NCI-H128 (cell line): ENCODE data around the gene MAPK10.
"Not testable (repeated sequence)": the region's sequence is repeated elsewhere in the genome, so short reads cannot be mapped to it uniquely, and the experiment has no call there.

Source experiments
- DNase-seq: peaks from one replicate; lab custom pipeline; 2025; ENCODE audit not compliant: unreplicated experiment; lab: John Stamatoyannopoulos, UW

Gene MAPK10

GRCh38 chr4:86048426-86048825, 311.4 kb downstream of the MAPK10 start:
- DNase-seq = no peak

DNA sequence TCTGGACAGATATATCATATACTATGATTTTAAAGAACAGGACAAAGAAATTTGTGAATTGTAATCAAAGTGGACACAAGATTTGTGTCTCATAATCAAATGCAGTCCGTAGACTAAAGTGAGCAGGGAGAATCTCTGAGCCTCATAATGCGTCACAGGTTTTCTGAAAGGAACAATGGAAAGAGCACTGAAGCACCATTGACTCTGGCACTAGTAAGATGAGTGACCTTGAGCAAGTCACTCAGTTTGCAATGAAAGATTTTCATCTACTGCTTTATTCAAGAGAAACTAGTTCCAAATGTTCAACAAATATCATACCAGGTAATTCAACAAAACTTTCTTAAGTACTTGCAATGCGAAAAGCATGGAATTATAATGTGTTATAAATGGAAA, 315.3 kb downstream of the MAPK10 start:
- no peak for DNase-seq

DNA sequence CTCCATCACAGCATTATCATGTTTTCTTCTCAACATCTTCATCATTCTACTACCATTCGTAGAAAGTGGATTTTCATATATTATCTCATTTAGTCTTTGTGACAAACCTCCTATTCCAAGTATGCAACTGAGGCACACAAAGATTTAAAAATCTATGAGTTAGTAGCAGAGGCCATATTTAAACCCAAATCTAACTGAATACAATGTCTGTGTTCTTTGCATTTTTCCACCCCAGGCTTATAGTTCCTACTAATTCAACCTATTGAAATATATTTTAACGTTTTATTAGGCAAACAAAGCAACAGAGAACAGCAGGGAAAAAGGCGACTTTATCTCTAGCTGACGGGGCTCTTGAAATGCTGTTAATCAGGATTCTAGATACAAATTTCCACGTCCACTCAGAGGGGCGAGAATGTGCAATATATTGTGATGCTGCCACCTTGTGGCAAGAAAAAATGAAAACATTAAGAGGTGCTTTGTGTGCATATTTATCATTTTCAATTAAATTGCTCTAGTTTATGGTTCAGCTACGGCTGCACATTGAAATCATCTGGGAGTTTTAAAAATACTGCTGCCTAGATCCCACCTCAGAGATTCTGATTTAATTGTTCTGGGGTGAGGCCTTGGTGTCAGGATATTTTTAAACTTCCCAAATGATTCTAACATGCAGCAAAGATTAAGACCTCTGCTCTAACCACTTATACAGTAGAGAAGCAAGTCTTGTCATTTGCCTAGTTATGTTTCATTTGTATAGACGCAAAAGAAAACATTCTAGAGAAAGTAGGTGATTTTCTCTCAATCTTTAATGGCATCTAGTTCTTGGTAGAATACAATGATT, 315.9 kb downstream of the MAPK10 start:
- peak; percentile 17 for DNase-seq

- no peak for DNase-seq
Observed at GRCh38 chr4:86038037-86038436, 321.8 kb downstream of the MAPK10 start.

DNA sequence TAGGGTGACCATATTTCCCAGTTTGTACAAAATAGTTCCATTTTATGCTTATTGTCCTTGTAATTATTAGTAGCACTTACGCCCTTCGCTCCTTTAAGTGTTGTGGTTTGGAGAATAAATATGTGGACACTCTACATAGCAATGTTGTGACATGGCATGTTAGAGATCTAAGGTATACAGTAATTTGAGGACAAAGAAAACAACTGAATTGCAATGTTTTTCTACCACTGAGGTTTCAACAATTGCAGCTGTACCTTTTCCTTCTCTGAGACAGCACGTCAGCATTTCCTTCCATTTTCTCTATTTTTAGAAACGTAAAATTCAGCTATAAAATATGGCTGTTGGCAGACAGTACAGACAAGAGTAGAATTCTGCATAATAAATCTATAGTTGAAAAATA, 323.1 kb downstream of the MAPK10 start:
- no peak for DNase-seq

DNA sequence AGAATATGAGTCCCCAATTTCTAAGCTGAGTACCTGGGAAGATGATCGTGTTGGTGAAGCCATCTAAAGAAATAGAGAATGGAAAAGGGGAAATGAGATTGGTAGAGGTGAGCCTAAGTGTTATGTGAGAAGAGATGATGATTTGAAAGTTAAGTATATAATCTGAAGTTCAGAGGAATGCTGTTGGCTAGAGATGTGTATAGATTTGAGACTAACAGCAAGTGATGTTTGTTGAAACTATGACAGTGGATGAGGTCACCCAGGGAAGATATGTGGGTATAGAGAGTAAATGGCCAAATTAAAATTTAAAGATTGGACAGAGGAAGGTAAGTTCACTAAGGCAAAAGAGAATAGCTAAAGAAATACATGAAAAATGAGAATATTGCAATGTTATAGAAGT, 324.2 kb downstream of the MAPK10 start:
- DNase-seq = no peak

DNA sequence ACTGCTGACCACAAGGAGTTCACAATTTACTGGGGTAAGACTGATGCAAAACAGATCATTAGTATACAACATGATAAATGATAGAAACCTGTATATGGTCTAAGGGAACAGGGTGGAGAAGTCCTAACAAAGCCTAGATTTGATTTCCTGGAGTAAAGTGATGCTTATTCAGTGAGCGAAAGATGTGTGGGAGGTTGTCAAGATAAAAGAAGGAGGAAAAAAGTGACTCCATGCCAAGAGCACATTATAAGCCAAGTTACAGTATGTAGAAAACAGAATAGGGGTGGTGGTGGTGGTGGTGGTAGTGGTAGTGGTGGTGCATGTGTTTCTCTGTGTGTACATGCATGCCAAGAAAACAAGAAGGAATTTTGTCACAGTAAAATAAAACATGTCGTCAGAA, 325.2 kb downstream of the MAPK10 start:
- DNase-seq = no peak

- no peak for DNase-seq
Observed at GRCh38 chr4:86033171-86033570, 326.7 kb downstream of the MAPK10 start.

DNA sequence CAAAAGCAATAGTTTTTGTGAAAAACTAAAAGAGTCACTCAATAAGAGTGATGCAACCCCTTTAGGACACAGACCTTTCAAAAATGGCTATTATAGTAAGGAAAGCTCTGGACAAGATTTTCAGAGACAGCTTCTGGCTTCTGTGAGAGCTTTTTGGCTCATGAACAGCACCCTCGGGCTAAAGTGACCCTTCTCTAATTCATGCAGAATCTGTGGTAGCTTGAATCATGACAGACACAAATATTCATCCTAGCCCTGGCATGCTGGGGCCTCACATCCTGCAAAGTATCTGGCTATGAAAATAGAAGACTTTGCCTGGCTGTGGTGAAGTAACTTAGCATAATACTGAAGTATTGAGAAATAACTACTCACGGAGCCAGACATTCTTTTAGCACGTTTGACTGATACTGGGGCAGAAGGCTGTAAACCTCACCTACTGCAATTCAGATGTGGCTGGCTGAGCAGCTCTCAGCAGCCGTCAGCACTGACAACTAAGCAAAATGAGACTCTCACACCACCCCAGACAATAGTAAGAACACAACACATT, 327.3 kb downstream of the MAPK10 start:
- no peak for DNase-seq

- DNase-seq = no peak
Observed at GRCh38 chr4:86031927-86032326, 327.9 kb downstream of the MAPK10 start.

GRCh38 chr4:86026720-86027119, 333.1 kb downstream of the MAPK10 start:
- no peak for DNase-seq

GRCh38 chr4:86021671-86022070, 338.2 kb downstream of the MAPK10 start:
- DNase-seq = not testable (repeated sequence)

- no peak for DNase-seq
Observed at GRCh38 chr4:86019906-86020305, 339.9 kb downstream of the MAPK10 start.

- DNase-seq = no peak
Observed at GRCh38 chr4:86019362-86019761, 340.5 kb downstream of the MAPK10 start.

- no peak for DNase-seq
Observed at GRCh38 chr4:86015412-86016350, 344.2 kb downstream of the MAPK10 start.

DNA sequence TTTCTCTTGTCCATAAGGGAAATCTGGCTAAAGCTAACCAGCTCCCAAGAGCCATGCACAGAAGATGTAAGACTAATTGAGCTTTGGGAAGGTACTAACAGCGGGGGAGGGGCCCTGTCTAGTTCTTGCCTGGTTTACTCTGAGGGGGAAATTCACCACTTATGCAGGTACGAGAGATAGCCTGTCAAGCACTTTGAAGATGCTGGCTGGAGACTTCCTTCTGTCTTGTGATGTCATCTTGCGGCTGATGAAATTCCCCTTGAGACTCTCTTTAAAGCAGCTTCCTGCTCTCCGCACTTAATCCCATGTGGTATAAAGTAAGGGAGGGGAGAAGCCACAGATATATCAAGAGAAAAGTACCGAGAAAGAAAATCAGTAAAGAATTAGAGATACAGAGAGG, 345.3 kb downstream of the MAPK10 start:
- no peak for DNase-seq

GRCh38 chr4:86013621-86014020, 346.2 kb downstream of the MAPK10 start:
- no peak for DNase-seq

DNA sequence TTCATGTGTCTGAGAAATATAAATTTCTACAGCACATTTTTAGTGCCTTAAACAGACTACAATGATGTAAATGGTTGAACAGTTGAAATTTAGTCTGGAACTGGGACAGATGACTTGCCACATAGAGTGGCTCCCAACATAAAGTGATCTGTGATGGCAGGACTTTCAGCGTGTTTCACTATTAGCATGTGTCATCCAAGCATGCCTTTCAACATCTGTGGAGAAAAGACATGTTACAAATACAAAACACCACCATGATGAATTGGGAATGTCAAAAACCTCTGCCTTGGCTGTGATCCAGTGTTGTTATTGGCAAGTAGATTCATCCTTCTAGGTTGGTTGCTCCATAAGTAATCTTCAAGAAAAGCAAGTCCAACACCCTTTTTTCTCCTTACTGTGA, 348.7 kb downstream of the MAPK10 start:
- no peak for DNase-seq

DNA sequence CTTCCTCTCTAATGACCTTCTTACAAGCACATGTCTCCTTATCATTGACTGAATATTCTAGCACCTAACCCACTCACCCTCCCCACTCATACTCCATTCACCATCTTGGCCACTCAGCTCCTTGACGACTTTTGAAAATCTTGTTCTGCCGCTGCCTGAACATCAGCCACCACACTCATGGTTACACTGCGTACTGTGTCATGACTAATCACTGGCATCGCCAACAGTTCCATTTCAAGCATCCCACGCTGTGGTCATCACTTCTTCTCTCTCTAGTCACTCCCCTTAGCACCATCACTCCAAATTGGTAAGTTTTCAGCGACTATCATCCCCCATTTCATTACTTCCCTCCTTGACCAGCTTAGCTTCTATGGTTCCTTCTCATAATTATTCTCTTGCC, 352.8 kb downstream of the MAPK10 start:
- no peak for DNase-seq

GRCh38 chr4:86006057-86006456, 353.8 kb downstream of the MAPK10 start:
- no peak for DNase-seq

DNA sequence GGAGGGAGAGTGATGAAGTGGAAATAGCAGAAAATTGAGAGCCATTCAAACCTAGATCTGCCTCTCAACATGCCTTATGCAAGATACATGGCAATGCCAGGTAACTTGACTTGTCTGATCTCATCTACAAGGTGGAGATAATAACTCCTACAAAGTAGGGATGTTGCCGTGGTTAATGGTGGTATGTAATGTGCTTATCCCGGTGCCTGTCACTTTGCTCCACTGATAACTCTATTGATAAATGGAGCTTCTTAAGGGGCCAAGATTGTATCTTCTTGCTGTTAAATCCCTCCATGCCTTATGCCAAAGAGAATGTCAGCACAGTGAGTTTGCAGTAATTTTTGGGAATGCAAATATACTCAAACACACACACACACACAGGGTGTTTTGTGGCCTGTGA, 355.8 kb downstream of the MAPK10 start:
- no peak for DNase-seq

- DNase-seq = no peak
Observed at GRCh38 chr4:86001591-86001990, 358.3 kb downstream of the MAPK10 start.
